Esophagus squamous epithelium (tissue), 4 donors: ENCODE data around the gene PHYKPL.

Source experiments
- POLR2A ChIP-seq, 4 donors: fragments of 450-650 bp; IDR thresholded peaks; one replicate each; pipeline ENCODE4 v1.6.1; 2017; ENCODE audit warnings: antibody characterized with exemption in 4 of 4, mild to moderate bottlenecking in 4 of 4, moderate library complexity in 3 of 4
- TF ChIP-seq, protein P1 (sequence below), 6 experiments: fragments of 450-650 bp in 4 of 6; fragments of 200-600 bp in 2 of 6; sonication (generic) in 2 of 6; IDR thresholded peaks; one replicate each; pipeline ENCODE4 v1.5.1; 2016 to 2019; ENCODE audit warnings: antibody characterized with exemption in 6 of 6, mild to moderate bottlenecking in 4 of 6, moderate library complexity in 4 of 6

DNA sequence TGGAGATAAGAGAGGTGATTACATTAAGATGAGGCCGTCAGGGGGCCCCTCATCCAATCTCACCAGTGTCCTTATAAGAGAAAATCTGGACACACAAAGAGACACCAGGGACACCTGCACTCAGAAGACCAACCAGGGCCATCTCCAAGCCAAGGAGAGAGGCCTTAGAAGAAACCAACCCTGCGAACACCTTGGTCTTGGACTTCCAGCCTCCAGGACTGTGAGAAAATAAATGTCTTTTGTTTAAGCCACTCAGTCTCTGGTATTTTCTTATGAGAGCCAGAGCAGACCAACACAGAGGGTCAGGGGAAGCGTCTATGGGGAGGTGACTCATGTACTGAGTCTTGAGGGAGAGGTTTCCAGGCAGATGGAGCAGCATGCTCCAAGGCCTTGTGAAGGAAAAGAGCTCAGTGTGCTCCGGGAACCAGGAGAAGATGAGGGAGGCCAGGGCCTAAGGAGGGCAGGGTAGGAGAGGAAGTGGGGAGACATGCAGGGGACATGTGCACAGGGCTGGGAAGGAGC is 5.4 kb downstream of the PHYKPL start:
- TF ChIP-seq, protein P1, sequence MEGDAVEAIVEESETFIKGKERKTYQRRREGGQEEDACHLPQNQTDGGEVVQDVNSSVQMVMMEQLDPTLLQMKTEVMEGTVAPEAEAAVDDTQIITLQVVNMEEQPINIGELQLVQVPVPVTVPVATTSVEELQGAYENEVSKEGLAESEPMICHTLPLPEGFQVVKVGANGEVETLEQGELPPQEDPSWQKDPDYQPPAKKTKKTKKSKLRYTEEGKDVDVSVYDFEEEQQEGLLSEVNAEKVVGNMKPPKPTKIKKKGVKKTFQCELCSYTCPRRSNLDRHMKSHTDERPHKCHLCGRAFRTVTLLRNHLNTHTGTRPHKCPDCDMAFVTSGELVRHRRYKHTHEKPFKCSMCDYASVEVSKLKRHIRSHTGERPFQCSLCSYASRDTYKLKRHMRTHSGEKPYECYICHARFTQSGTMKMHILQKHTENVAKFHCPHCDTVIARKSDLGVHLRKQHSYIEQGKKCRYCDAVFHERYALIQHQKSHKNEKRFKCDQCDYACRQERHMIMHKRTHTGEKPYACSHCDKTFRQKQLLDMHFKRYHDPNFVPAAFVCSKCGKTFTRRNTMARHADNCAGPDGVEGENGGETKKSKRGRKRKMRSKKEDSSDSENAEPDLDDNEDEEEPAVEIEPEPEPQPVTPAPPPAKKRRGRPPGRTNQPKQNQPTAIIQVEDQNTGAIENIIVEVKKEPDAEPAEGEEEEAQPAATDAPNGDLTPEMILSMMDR (IDR thresholded peaks at IDR 0.05), result no peak
- no peak for TF ChIP-seq POLR2A (IDR thresholded peaks at IDR 0.05)
